Transverse colon (tissue), 4 donors: ENCODE measurements around the gene MMP8. TPM values are rescaled to one million over a fixed set of nuclear protein-coding genes. Genes with fewer than 3 reads are reported as not detected.

ENCODE experiments used
- DNase-seq: peaks from one replicate; pipeline ENCODE4 v3.0.0-alpha.2; 2019
- H3K27ac ChIP-seq, 4 donors: fragments of 200-600 bp; sonication (generic); 2 replicates each; pipeline ENCODE4 v1.5.1; 2016 to 2018; ENCODE audit warnings: inconsistent platforms in 4 of 4
- H3K27me3 ChIP-seq: fragments of 200-600 bp; sonication (generic); 2 replicates; pipeline ENCODE4 v1.5.1; 2017; ENCODE audit warnings: inconsistent platforms
- H3K36me3 ChIP-seq, 4 donors: fragments of 200-600 bp; sonication (generic); 2 replicates each; pipeline ENCODE4 v1.5.1; 2017 to 2019; ENCODE audit warnings: inconsistent platforms in 4 of 4
- H3K4me1 ChIP-seq, 4 donors: fragments of 200-600 bp; sonication (generic); 2 replicates each; pipeline ENCODE4 v1.5.1; 2017 to 2020; ENCODE audit warnings: inconsistent platforms in 4 of 4
- H3K4me3 ChIP-seq, 4 donors: fragments of 200-600 bp; sonication (generic); 1 replicate in 1 of 4; 2 replicates in 3 of 4; pipeline versions ENCODE4 v1.5.1 to v1.6.1; 2017 to 2019; ENCODE audit warnings: inconsistent platforms in 4 of 4
- H3K9me3 ChIP-seq, 2 donors: fragments of 200-600 bp; sonication (generic); 2 replicates each; pipeline ENCODE4 v1.5.1; 2017 to 2019; ENCODE audit warnings: inconsistent platforms in 2 of 2
- EP300 ChIP-seq: sonication (generic); formaldehyde crosslinking; IDR thresholded peaks from one replicate; pipeline ENCODE4 v1.6.1; 2017; ENCODE audit warnings: antibody characterized with exemption, low read depth
- POLR2A ChIP-seq: fragments of 450-650 bp; IDR thresholded peaks from one replicate; pipeline ENCODE4 v1.6.1; 2016; ENCODE audit warnings: antibody characterized with exemption, mild to moderate bottlenecking, moderate library complexity
- POLR2AphosphoS5 ChIP-seq, 3 donors: sonication (generic); formaldehyde crosslinking; IDR thresholded peaks; one replicate each; pipeline ENCODE4 v1.6.1; 2016; ENCODE audit warnings: antibody characterized with exemption in 3 of 3
- WGBS, 2 donors: methylation state at CpG; one replicate each; pipeline ENCODE4 v1.1.5; 2018; ENCODE audit warnings: low coverage in 1 of 2; 5-methylcytosine and 5-hydroxymethylcytosine counted together
- in situ Hi-C, 4 donors: fragments of 200-750 bp; cut with MboI; loops; one replicate each; pipeline versions ENCODE4 v1.15.0 to v1.15.1; 2017; ENCODE audit warnings: low sequenced_read_pairs in 3 of 4, low pct_ligation_motif_present in 1 of 4, low pct_unique_long_range_greater_than_20kb in 1 of 4
- intact Hi-C: fragments of 100-400 bp; cut with DNase I; formaldehyde crosslinking; loops from one replicate; pipeline ENCODE4 v1.15.1; 2023; ENCODE audit warnings: low total_unique reads
- total RNA-seq, 4 donors: library from RNA; depleted of rRNA; stranded (reverse); fragments of >200 nt; gene quantifications; one replicate each; pipeline ENCODE4 v1.1.0, GENCODE V29; 2016
- TF ChIP-seq, protein P1 (sequence below), 5 experiments: fragments of 200-600 bp in 3 of 5; fragments of 450-650 bp in 2 of 5; sonication (generic) in 3 of 5; IDR thresholded peaks; 1 replicate in 2 of 5; 2 replicates in 3 of 5; pipeline ENCODE4 v1.5.1; 2016 to 2017; ENCODE audit warnings: antibody characterized with exemption in 5 of 5, inconsistent platforms in 3 of 5, mild to moderate bottlenecking in 2 of 5, moderate library complexity in 1 of 5

The MMP8 gene
- total RNA-seq, 4 donors from 2014 or later: not detected

DNA sequence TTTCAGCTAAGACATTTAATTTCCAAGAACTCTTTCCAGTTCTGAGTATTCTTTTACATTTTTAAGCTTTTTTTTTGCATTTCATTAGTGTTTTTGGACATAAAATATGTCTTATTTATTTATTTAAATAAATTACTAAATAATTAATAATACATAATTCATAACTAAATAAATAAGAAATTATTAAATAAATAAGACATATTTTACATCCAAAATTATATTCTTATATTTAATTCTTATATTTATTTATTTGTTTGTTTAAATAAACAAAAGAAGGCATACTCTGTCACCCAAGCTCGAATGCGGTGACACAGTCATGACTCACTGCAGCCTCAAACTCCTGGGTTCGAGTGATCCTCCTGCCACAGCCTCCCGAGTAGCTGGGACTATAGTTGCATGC is 16.1 kb downstream of the MMP8 start:
- WGBS, 2 donors: 58 to 78% methylated on average over 4 of the region's 4 CpGs
- in situ Hi-C loops (no loop called here), intact Hi-C loops (no loop called here)
- Histone ChIP-seq H3K4me3 (no peak overlapping the region), H3K9me3 (no peaks in the 10 kb centered on the region), H3K4me1 (no peaks in the 10 kb centered on the region), H3K27me3 (no peaks in the 10 kb centered on the region), H3K27ac (no peak overlapping the region), H3K36me3 (no peaks in the 10 kb centered on the region)
- TF ChIP-seq POLR2A (no peak), EP300 (no peak)
- TF ChIP-seq, protein P1, sequence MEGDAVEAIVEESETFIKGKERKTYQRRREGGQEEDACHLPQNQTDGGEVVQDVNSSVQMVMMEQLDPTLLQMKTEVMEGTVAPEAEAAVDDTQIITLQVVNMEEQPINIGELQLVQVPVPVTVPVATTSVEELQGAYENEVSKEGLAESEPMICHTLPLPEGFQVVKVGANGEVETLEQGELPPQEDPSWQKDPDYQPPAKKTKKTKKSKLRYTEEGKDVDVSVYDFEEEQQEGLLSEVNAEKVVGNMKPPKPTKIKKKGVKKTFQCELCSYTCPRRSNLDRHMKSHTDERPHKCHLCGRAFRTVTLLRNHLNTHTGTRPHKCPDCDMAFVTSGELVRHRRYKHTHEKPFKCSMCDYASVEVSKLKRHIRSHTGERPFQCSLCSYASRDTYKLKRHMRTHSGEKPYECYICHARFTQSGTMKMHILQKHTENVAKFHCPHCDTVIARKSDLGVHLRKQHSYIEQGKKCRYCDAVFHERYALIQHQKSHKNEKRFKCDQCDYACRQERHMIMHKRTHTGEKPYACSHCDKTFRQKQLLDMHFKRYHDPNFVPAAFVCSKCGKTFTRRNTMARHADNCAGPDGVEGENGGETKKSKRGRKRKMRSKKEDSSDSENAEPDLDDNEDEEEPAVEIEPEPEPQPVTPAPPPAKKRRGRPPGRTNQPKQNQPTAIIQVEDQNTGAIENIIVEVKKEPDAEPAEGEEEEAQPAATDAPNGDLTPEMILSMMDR (IDR thresholded peaks at IDR 0.05): no peak
- DNase-seq: no peak

DNA sequence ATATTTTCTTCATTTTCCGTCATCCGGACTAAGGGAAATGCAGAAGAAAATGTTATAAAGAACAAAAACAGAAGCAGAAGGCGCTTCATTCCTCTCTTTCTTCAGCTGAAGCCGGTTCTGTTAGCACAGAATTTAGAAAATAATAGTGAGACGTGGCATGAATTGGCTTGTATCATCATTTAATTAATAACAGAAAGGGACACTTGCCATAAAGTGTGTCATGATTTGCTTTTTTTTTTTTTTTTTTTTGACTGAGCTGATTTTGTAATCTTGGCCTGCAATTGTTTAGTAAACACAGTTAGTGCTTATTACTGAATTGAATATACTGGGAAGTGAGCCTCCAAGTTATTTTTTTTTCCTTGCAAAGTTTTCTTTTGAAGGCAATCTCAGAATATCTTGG is 19.1 kb downstream of the MMP8 start, which contains the start of gene MMP27:
Gene MMP27, minus strand, starts transcription at position 144 of the 400 bp plus-strand sequence. Its CDS starts 55 bp downstream, at position 89.
- H3K36me3 ChIP-seq: no peaks in the 10 kb centered on the region
- no peaks in the 10 kb centered on the region for H3K9me3 ChIP-seq
- TF ChIP-seq EP300 (no peak), POLR2AphosphoS5 (IDR thresholded peaks at IDR 0.05) (no peak), POLR2A (no peak)
- TF ChIP-seq, protein P1 (IDR thresholded peaks at IDR 0.05): no peak
- intact Hi-C loops: no loop called here
- no peak within 1 kb of the TSS for H3K4me3 ChIP-seq
- DNase-seq: no peak
- no peaks in the 10 kb centered on the region for H3K27me3 ChIP-seq
- no peaks in the 10 kb centered on the region for H3K4me1 ChIP-seq
- 64 to 70% methylated on average over 5 of the region's 5 CpGs for WGBS, 2 donors
- H3K27ac ChIP-seq: no peak within 1 kb of the TSS
- in situ Hi-C loops: no loop called here

DNA sequence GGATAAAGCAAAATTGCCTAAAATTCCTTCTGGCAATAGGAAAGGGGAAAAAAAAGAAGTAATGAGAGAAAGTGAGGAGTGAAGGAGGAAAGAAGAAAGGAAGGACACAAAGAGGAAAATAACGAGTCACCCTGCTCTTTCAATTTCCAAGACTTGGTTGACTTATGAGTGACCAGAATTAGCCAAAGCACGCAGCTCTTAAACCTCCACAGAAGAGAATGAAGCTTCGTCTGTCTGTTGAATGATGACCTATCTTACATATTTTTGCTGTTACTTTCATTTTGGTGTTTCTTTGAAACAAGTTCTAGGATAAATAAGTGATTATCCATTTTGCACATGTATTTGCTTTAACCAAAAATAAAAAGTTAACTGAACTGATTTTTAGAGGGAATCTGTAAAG is 19.9 kb downstream of the MMP8 start:
- Histone ChIP-seq H3K27ac (no peak overlapping the region), H3K27me3 (no peaks in the 10 kb centered on the region), H3K36me3 (no peaks in the 10 kb centered on the region), H3K9me3 (no peaks in the 10 kb centered on the region), H3K4me3 (no peak overlapping the region), H3K4me1 (no peaks in the 10 kb centered on the region)
- in situ Hi-C loops (no loop called here), intact Hi-C loops (no loop called here)
- TF ChIP-seq POLR2AphosphoS5 (IDR thresholded peaks at IDR 0.05): no peak
- no peak for TF ChIP-seq POLR2A
- TF ChIP-seq, protein P1 (IDR thresholded peaks at IDR 0.05): no peak
- no peak for TF ChIP-seq EP300
- DNase-seq: no peak
- WGBS, 2 donors: 48 to 69% methylated on average over 3 of the region's 3 CpGs

DNA sequence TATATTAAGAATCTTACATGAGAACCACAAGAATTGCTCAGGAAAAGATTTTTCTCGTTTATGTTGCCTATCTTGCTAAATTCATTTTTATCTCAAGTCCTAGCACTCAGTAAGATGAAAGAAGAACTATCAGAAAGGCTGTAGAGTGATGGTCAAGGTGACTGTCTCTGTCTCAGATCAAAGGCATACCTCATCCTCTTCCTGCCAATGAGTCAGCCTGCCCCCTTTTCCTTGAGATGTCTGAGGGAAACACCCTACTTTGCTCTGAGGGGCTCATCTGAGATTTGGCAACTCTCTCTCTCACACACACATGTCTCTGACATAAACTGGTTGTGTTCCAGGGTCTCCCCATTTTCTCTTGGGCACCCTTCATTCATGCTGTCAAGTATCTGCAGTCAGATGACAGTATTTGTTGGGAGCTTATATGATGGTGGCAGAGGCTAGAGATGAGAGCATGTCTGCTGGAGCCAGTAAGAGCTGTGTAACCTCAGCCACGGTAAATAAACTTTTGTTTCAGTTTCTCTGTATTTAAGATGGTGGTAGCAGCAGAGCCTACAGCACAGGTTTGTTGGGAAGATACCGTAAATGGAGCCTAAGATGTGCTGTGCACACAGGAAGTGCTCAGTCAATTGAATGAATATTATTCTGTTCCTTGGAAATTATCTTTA is 20.8 kb downstream of the MMP8 start:
- TF ChIP-seq POLR2AphosphoS5 (IDR thresholded peaks at IDR 0.05) (no peak), EP300 (no peak), POLR2A (no peak)
- TF ChIP-seq, protein P1 (IDR thresholded peaks at IDR 0.05): no peak
- no peak overlapping the region for H3K4me3 ChIP-seq
- 67 to 73% methylated on average over 1 to 3 of the region's 3 CpGs for WGBS, 2 donors
- no peaks in the 10 kb centered on the region for H3K4me1 ChIP-seq
- no peak for DNase-seq
- H3K36me3 ChIP-seq: no peaks in the 10 kb centered on the region
- in situ Hi-C loops: no loop called here
- no peak overlapping the region for H3K27ac ChIP-seq
- H3K9me3 ChIP-seq: no peaks in the 10 kb centered on the region
- intact Hi-C loops: no loop called here
- no peaks in the 10 kb centered on the region for H3K27me3 ChIP-seq
